ENCODE measurements around the gene MRO.

The MRO gene

GRCh38 chr18:50791599-50792438 lies 28.0 kb downstream of the MRO start:
- TF ChIP-seq, protein P1, sequence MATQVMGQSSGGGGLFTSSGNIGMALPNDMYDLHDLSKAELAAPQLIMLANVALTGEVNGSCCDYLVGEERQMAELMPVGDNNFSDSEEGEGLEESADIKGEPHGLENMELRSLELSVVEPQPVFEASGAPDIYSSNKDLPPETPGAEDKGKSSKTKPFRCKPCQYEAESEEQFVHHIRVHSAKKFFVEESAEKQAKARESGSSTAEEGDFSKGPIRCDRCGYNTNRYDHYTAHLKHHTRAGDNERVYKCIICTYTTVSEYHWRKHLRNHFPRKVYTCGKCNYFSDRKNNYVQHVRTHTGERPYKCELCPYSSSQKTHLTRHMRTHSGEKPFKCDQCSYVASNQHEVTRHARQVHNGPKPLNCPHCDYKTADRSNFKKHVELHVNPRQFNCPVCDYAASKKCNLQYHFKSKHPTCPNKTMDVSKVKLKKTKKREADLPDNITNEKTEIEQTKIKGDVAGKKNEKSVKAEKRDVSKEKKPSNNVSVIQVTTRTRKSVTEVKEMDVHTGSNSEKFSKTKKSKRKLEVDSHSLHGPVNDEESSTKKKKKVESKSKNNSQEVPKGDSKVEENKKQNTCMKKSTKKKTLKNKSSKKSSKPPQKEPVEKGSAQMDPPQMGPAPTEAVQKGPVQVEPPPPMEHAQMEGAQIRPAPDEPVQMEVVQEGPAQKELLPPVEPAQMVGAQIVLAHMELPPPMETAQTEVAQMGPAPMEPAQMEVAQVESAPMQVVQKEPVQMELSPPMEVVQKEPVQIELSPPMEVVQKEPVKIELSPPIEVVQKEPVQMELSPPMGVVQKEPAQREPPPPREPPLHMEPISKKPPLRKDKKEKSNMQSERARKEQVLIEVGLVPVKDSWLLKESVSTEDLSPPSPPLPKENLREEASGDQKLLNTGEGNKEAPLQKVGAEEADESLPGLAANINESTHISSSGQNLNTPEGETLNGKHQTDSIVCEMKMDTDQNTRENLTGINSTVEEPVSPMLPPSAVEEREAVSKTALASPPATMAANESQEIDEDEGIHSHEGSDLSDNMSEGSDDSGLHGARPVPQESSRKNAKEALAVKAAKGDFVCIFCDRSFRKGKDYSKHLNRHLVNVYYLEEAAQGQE (IDR thresholded peaks at IDR 0.05; ENCODE audit: insufficient read depth in 1 of 2, low read depth in 2 of 2, low read length in 2 of 2), result no peak
- TF ChIP-seq FOXP2 (optimal IDR thresholded peaks at IDR 0.05; ENCODE audit: borderline replicate concordance, extremely low read depth, extremely low read length, insufficient read depth) (no peak), TAF1 (IDR thresholded peaks at IDR 0.05; ENCODE audit: borderline replicate concordance, insufficient read depth, low read length) (no peak), SIN3A (IDR thresholded peaks at IDR 0.05; ENCODE audit: borderline replicate concordance, insufficient read depth, low read length) (no peak), POLR2AphosphoS5 (IDR thresholded peaks at IDR 0.05; ENCODE audit: low read depth, low read length) (no peak)

- no peak for TF ChIP-seq FOXP2 (optimal IDR thresholded peaks at IDR 0.05; ENCODE audit: borderline replicate concordance, extremely low read depth, extremely low read length, insufficient read depth)
- TF ChIP-seq POLR2AphosphoS5 (IDR thresholded peaks at IDR 0.05; ENCODE audit: low read depth, low read length), result no peak
- TF ChIP-seq, protein P1 (IDR thresholded peaks at IDR 0.05; ENCODE audit: insufficient read depth in 1 of 2, low read depth in 2 of 2, low read length in 2 of 2), result no peak
- no peak for TF ChIP-seq TAF1 (IDR thresholded peaks at IDR 0.05; ENCODE audit: borderline replicate concordance, insufficient read depth, low read length)
- no peak for TF ChIP-seq SIN3A (IDR thresholded peaks at IDR 0.05; ENCODE audit: borderline replicate concordance, insufficient read depth, low read length)
Measured at GRCh38 chr18:50790948-50791347, 28.9 kb downstream of the MRO start.

- TF ChIP-seq SIN3A (IDR thresholded peaks at IDR 0.05; ENCODE audit: borderline replicate concordance, insufficient read depth, low read length) (no peak), POLR2AphosphoS5 (IDR thresholded peaks at IDR 0.05; ENCODE audit: low read depth, low read length) (no peak), TAF1 (IDR thresholded peaks at IDR 0.05; ENCODE audit: borderline replicate concordance, insufficient read depth, low read length) (no peak), FOXP2 (optimal IDR thresholded peaks at IDR 0.05; ENCODE audit: borderline replicate concordance, extremely low read depth, extremely low read length, insufficient read depth) (no peak)
- TF ChIP-seq, protein P1 (IDR thresholded peaks at IDR 0.05; ENCODE audit: insufficient read depth in 1 of 2, low read depth in 2 of 2, low read length in 2 of 2), result no peak
Measured at GRCh38 chr18:50790241-50790640, 29.6 kb downstream of the MRO start.

DNA sequence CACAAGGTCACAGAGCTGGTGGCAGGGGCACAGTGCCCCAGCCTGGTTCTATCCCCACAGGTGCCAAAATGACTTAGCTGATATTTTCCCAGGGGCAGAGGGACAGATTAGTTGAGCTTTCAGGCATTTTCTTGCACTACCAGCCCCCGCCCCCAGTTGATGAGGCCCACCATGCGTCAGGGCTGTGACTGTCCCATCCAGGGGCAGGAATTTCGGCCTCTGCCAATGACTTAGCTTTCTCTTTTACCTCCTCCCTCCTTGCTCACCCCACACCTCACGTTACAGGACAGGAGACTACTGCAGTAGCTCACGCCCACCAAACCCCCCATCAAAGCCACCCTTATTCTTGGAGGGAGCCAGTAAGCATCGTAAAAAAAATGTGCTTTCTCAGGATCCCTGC lies 31.5 kb downstream of the MRO start:
- TF ChIP-seq FOXP2 (optimal IDR thresholded peaks at IDR 0.05; ENCODE audit: borderline replicate concordance, extremely low read depth, extremely low read length, insufficient read depth) (no peak), SIN3A (IDR thresholded peaks at IDR 0.05; ENCODE audit: borderline replicate concordance, insufficient read depth, low read length) (no peak), TAF1 (IDR thresholded peaks at IDR 0.05; ENCODE audit: borderline replicate concordance, insufficient read depth, low read length) (no peak), POLR2AphosphoS5 (IDR thresholded peaks at IDR 0.05; ENCODE audit: low read depth, low read length) (no peak)
- TF ChIP-seq, protein P1 (IDR thresholded peaks at IDR 0.05; ENCODE audit: insufficient read depth in 1 of 2, low read depth in 2 of 2, low read length in 2 of 2), result no peak

Data from PFSK-1 (cell line).